GM21737 (cell line): ENCODE data around the gene THNSL1.
A peak's percentile ranks its signal among the peaks of the same experiment; 100 is the strongest.
"Not testable (repeated sequence)": the region's sequence is repeated elsewhere in the genome, so short reads cannot be mapped to it uniquely, and the experiment has no call there.

Source experiments
- ATAC-seq: cut with Tn5 transposase; IDR thresholded peaks from one replicate; pipeline ENCODE4 v1.9.1; 2021; ENCODE audit warnings: mild to moderate bottlenecking, moderate library complexity; ENCODE audit not compliant: unreplicated experiment

THNSL1 gene, protein sequence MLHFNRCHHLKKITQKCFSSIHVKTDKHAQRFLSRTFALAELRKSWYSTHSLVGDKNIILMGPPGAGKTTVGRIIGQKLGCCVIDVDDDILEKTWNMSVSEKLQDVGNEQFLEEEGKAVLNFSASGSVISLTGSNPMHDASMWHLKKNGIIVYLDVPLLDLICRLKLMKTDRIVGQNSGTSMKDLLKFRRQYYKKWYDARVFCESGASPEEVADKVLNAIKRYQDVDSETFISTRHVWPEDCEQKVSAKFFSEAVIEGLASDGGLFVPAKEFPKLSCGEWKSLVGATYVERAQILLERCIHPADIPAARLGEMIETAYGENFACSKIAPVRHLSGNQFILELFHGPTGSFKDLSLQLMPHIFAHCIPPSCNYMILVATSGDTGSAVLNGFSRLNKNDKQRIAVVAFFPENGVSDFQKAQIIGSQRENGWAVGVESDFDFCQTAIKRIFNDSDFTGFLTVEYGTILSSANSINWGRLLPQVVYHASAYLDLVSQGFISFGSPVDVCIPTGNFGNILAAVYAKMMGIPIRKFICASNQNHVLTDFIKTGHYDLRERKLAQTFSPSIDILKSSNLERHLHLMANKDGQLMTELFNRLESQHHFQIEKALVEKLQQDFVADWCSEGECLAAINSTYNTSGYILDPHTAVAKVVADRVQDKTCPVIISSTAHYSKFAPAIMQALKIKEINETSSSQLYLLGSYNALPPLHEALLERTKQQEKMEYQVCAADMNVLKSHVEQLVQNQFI

GRCh38 chr10:25016376-25017153 lies at the start of gene THNSL1:
TSS of gene THNSL1 (plus strand) at chr10:25016612. CDS start at chr10:25023224, 6,612 bp downstream.
- ATAC-seq: peak; percentile 98

DNA sequence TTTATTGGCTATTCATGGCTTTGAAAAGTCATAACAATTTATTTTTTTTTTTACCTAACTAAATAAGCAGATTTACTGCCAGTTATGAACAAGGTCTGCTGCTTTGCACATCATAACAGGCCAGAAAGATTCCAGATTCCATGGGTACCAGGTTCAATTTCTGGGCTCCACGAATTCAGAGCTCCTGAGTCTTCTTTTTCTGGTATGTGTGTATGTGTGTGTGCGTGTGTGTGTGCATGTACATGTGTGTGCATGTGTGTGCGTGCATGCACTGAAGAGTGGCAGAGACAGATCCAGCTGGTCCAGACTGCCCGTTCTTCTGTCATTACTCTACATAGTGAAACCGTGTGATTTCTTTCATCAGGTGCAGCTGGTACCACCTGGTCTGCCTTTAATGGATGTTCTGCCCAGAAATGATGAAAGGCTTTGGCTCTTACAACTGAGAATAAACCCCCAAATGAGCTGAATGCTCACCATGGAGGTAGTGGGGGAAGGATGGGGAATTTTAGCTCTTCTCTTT lies 49.4 kb upstream of the THNSL1 start:
- no peak for ATAC-seq

DNA sequence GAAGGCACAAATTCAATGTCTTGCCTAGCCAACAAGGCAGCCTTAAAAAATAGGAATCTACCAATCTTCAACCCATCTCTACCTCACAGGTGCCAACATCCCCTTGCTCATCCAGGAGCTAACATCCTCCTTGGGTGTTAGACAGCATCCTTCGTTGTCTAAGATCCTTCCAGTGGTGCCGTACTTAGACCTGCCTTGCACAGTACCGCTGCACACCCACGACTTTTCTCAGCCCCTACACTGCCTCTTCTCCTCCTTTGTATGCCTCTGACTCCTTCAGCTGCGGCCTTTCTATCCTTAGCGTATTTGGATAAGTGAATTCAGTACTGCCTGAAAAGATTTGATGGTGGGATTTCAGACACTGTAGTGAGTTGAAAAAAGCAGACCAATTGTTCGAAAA lies 48.1 kb upstream of the THNSL1 start:
- no peak for ATAC-seq

- ATAC-seq: not testable (repeated sequence)
Measured at GRCh38 chr10:24968951-24969350, 47.5 kb upstream of the THNSL1 start.

DNA sequence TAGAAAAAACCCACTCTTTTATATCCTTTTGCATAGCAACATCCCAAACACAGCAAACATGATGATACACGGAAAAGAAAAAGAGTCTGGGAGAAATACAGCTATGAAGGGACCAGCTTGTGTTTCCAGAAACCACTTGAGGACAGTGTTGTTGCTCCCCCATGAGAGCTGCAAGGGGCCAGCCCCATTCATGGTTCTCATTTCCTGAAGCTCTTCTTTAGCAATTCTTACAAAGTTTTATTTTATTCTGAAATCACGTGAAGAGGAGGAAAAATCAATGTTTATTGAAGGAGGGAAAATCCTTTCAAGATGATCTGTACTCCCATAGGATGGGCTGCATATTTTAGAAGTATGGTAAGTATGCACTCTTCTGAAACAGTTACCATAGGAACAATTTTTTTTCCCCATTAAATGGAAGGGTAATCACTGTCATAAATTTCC lies 46.6 kb upstream of the THNSL1 start:
- ATAC-seq: no peak

DNA sequence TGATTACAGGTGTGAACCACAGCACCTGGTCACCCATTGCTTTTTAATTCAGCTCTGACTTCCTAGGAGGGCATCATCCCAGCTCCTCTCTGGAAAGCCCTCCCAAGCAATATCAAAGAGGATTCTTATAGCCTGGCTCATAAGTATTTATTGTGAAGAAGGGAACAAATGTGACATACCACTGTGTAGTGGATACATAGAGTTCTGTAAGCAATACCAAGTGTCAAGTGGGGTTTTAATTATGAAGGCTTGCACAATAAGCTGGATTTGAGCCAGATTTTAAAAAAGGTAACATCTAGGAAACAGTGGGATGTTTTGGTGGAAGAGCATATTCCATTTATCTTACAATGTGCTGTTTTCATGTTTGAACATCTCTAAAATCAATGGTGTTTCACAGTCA lies 45.0 kb upstream of the THNSL1 start:
- ATAC-seq: no peak

GRCh38 chr10:24973163-24973562 lies 43.2 kb upstream of the THNSL1 start:
- ATAC-seq: no peak

DNA sequence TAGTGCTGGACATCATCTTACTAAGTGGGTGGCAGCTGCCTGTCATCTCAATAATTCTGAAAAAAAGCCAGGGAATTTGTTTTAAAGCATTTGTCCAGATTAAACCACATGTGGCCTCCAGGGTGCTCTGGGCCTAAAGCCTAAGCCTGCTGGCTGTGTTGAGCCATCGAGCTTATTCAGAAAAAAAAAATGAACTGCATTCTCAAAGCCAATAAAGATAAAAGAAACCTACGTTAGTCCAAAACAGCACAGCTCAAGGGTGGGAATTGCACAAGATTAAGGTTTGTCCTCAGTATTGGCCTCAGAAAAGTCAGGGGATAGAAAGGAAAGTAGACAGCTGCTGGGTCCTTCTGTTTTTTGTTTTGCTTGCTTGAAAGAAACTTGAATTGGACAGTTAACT lies 41.4 kb upstream of the THNSL1 start:
- ATAC-seq: no peak

DNA sequence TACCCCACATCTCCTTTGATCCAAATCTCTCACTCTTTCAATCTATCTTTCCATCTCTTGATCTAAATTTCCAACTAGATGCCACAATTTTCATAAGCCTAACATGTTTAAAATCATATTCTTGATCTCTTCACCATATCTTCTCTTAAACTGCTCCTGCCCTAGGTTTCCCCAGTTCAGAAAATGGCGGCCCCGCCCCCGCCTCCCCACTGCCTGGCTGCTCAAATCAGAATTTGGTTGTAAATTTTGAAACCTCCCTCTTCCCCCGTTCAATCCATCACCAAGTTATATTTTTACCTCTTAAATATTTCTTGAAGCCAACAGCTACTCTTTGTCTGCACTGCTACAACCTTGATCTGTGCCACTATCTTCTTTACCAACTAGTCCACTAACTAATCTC lies 36.7 kb upstream of the THNSL1 start:
- ATAC-seq: no peak

DNA sequence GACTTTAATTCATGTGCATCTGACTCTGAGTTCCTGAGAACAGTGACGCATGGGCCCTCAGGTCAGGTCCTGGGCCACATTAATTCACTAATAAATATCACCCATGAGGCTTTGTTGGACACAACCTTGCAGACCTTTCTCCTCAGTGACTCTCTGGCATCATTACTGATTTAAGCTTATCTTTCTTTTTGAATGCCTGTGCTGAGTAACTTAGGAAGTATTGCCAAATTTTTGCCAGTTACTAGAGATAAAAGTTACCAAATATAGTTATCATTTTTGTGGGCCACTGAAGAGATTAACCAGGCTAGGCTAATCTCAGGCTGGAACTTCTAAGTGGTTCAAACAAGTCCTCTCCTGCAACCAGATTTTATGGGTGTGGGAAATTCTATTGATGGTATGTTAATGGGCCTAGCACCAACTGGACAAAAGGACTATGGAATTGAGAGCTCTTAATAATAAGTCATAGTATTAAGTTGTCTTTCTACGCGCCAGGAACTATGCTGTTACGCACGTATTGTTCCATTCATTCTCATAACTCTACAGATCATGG lies 35.2 kb upstream of the THNSL1 start:
- no peak for ATAC-seq

DNA sequence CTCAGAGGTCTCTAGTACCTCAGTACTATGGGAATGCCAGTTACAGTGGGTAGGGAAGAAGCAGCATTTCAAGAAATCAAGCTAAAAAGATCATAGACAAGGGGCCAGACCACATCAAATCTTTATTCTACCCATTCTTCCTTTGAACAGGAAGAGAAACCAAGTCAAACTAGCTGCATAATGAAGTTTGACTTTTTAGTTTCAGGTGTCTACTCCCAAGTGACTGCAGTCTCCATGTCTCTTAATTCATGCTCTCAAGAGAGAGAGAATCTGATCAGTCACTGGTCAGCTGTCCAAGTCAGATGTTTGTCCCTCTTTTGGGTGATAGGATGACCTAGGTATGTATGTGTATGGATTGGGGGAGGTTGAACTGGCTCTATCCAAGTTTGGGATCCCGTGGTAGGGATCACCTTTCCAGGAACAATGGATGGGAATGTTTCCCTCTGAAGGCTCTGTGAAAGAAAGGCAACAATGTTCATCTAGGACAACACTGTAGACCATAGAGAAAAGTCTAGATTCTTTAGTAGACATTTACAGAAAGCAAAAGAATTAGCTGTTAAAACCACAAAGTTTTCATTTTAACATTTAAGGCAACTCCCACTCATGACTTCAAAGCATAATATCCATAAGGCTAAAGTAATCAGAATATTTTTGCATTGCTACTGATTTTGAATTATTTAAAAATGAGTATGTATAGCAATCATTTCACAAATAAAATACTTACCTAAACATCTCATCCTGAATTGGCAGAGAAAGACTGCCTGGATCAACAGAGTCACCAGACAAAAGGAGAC lies 33.9 kb upstream of the THNSL1 start:
- ATAC-seq: peak; percentile 88

GRCh38 chr10:24983130-24983529 lies 33.3 kb upstream of the THNSL1 start:
- no peak for ATAC-seq

DNA sequence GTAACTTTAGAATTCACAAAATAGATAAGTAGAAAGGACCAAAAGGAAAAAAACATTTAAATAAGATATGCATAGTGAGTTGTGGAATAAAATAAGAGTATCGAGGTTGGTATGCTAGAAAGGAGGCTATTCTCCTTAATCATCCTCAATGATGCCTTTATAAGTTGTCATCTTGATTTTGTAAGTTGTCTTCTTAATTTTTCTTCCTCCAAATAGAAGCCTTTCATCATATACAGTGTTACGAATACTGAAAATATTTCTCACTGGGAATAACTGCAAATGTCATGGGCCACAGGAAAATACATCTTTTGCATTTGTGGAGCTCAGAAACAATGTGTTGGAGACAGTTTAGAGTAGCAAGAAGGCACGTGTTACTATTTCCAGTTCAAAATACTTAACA lies 32.5 kb upstream of the THNSL1 start:
- no peak for ATAC-seq

DNA sequence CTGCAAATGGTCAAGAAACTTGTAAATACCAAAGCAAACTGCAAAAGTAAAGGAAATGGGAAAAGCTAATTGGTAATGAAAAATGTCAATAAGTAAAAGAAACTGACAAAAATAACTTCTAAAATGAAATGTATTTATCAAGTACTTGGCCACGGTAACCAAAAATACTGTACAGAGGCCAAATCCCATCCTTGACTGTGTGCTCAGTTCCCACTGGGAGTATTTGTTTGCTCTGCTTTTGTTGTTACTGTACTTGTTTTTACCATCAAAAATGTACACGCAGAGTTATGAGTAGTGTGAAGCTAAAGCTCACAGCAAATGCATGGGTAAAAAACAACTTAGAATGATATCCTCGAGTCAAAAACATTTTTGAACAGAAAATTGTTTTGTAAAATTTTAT lies 31.5 kb upstream of the THNSL1 start:
- no peak for ATAC-seq

DNA sequence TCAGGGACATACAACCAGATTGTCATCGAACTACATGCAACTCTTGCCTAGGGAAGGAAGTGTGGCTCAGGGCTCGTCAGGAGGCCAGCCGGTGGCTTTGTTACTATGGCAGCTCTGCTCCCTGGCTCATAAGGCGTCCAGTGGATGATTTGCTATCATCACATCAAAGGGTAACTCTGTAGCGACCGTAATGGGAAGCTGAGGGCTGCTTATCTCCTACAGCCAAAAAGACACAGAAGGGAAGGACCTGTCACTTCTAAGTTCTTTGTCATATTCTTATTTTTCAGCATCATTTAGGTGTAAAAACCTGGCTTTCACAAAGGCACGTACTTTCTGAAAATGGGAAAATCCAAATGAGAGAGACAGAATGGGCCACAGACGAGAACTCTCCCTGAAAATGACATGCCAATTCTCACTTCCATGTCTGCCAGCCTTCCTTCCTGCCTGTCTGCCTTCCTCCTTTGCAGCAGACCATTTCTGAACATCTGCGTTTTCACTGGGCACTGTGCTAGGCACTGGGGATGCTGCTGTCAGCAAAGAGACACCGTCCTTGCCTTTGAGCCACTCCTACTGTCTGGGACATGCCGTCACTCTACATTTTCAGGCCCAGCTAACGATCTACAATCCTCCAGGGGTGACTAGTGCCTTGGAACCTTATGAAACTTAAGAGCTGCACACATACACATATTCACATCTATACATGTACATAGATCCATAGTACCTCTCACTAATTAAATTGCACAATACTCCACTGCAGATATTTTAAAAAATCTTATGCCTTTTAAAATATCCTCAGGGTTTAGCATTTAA lies 27.4 kb upstream of the THNSL1 start:
- ATAC-seq: no peak

GRCh38 chr10:24989867-24990266 lies 26.5 kb upstream of the THNSL1 start:
- ATAC-seq: no peak

DNA sequence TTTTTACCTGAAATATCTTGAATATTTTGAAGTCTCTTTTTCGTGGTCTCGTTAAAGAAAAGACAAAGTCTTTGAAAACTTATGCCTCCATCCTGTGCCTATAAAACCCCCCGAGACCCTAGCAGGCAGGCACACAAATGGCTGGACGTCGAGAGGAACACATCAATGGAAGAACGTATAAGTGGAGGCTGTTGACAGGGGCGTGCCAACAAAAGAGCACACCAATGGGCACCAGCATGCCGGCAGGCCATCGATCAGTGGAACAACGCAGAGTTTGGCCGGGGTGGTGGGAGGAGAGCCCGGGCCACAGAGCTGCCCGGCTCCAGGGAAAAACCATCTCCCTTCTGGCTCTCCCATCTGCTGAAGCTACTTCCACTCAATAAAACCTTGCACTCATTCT lies 25.1 kb upstream of the THNSL1 start:
- no peak for ATAC-seq

DNA sequence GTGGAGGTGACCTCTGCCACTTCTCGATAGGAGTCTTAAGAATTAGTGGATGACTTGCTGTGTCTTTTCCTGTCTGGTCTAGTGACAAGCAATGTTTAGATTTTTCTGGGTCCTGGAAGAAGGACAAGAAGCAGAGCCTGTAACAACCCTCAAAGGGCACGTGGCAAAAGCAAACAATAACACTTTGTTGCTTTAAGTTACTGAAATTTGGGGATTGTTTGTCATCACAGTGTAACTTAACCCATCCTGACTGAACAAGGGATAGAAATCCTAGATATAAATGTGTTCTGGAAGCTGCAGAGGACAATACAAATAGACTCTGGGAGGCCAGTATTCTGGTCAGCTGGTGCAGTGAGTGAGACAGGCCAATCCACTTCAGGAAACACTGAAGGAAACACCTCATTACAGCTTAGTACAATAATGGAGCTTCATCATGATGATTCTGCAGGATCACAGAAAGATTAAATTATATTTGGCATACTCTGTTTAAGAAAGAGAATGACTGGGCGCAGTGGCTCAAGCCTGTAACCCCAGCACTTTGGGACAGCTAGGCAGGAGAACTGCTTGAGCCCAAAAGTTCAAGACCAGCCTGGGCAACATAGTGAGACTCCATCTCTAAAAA lies 23.8 kb upstream of the THNSL1 start:
- ATAC-seq: no peak
